Measurements from ENCODE around the gene NTF3.
"Not testable (repeated sequence)": the region's sequence is repeated elsewhere in the genome, so short reads cannot be mapped to it uniquely, and the experiment has no call there.

NTF3 gene

GRCh38 chr12:5525783-5526367 lies 94.0 kb downstream of the NTF3 start:
- no peak for DNase-seq (ENCODE audit: low spot score)
- in situ Hi-C loops (cut with MboI; ENCODE audit: low sequenced_read_pairs, unreplicated experiment) = no loop called here

GRCh38 chr12:5533368-5533767 lies 101.5 kb downstream of the NTF3 start:
- no peak for TF ChIP-seq CTCF (IDR thresholded peaks at IDR 0.05; ENCODE audit: borderline replicate concordance, control extremely low read depth, extremely low read depth, insufficient read depth, missing control alignments)
- no peak for DNase-seq (ENCODE audit: low spot score)
- in situ Hi-C loops (cut with MboI; ENCODE audit: low sequenced_read_pairs, unreplicated experiment) = no loop called here

More at GRCh38 chr12:5525783-5526367, 94.0 kb downstream of the NTF3 start:
- no peak for TF ChIP-seq CTCF (IDR thresholded peaks at IDR 0.05; ENCODE audit: borderline replicate concordance, control extremely low read depth, extremely low read depth, insufficient read depth, missing control alignments)

GRCh38 chr12:5534426-5535199 lies 102.7 kb downstream of the NTF3 start:
- in situ Hi-C loops (cut with MboI; ENCODE audit: low sequenced_read_pairs, unreplicated experiment) = no loop called here

GRCh38 chr12:5535541-5535940 lies 103.6 kb downstream of the NTF3 start:
- TF ChIP-seq CTCF (IDR thresholded peaks at IDR 0.05; ENCODE audit: borderline replicate concordance, control extremely low read depth, extremely low read depth, insufficient read depth, missing control alignments) = no peak
- in situ Hi-C loops (cut with MboI; ENCODE audit: low sequenced_read_pairs, unreplicated experiment) = no loop called here
- DNase-seq (ENCODE audit: low spot score) = no peak

More at GRCh38 chr12:5534426-5535199, 102.7 kb downstream of the NTF3 start:
- no peak for TF ChIP-seq CTCF (IDR thresholded peaks at IDR 0.05; ENCODE audit: borderline replicate concordance, control extremely low read depth, extremely low read depth, insufficient read depth, missing control alignments)
- DNase-seq (ENCODE audit: low spot score) = no peak

GRCh38 chr12:5537026-5537615 lies 105.2 kb downstream of the NTF3 start:
- in situ Hi-C loops (cut with MboI; ENCODE audit: low sequenced_read_pairs, unreplicated experiment) = not testable (repeated sequence)

GRCh38 chr12:5537771-5538170 lies 105.9 kb downstream of the NTF3 start:
- no peak for TF ChIP-seq CTCF (IDR thresholded peaks at IDR 0.05; ENCODE audit: borderline replicate concordance, control extremely low read depth, extremely low read depth, insufficient read depth, missing control alignments)
- in situ Hi-C loops (cut with MboI; ENCODE audit: low sequenced_read_pairs, unreplicated experiment) = no loop called here
- no peak for DNase-seq (ENCODE audit: low spot score)

More at GRCh38 chr12:5537026-5537615, 105.2 kb downstream of the NTF3 start:
- DNase-seq (ENCODE audit: low spot score) = not testable (repeated sequence)

Data from GM13976 (cell line).